ENCODE measurements around the gene LRRC47. TPM values are rescaled to one million over a fixed set of nuclear protein-coding genes. Genes with fewer than 3 reads are reported as not detected.
A peak's percentile ranks its signal among the peaks of the same experiment; 100 is the strongest.
"Not testable (repeated sequence)": the region's sequence is repeated elsewhere in the genome, so short reads cannot be mapped to it uniquely, and the experiment has no call there.

LRRC47 gene
- total and polyA plus RNA-seq, 5 donors = 23.3 to 60.3 (median 51.2) TPM

GRCh38 chr1:3814771-3815561 lies 18.7 kb upstream of the LRRC47 start:
- Histone ChIP-seq H3K27me3 (ENCODE audit: control insufficient read depth, insufficient read depth) (no peaks in the 10 kb centered on the region), H3K9me3 (ENCODE audit: control insufficient read depth, low read length) (no peaks in the 10 kb centered on the region), H3K4me3 (ENCODE audit: low read length) (no peak overlapping the region), H3K4me1 (ENCODE audit: control insufficient read depth, insufficient read depth, low read length) (no peaks in the 10 kb centered on the region), H3K27ac (ENCODE audit: low read length) (no peak overlapping the region)
- WGBS = 92% methylated on average over 42 of the region's 42 CpGs
- intact Hi-C loops (cut with DNase I) = no loop called here
- DNase-seq (no peak), ATAC-seq (no peak)

DNA sequence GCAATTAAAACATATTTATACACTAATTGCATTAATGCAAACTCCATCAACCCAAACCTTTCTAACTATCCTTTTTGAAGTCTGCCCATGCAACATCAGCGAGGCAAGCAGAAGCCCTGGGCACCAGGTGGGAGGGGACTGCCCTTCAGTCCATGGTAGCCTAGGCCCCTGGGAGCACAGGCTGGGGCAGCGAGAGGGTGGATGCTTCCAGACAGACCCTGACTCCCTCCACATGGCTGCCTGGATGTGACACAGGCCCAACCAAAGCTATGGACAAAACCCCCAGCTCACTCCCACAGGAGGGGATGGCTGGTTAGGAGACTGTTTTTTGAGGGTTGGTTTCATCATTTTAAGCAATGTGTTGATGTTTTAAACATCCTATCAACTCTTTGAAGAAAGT lies 17.8 kb upstream of the LRRC47 start:
- no peaks in the 10 kb centered on the region for H3K9me3 ChIP-seq (ENCODE audit: control insufficient read depth, low read length)
- no peak for DNase-seq
- H3K27me3 ChIP-seq (ENCODE audit: control insufficient read depth, insufficient read depth) = no peaks in the 10 kb centered on the region
- ATAC-seq = no peak
- H3K4me1 ChIP-seq (ENCODE audit: control insufficient read depth, insufficient read depth, low read length) = no peaks in the 10 kb centered on the region
- intact Hi-C loops (cut with DNase I) = no loop called here
- no peak overlapping the region for H3K27ac ChIP-seq (ENCODE audit: low read length)
- H3K4me3 ChIP-seq (ENCODE audit: low read length) = no peak overlapping the region
- 95% methylated on average over 2 of the region's 2 CpGs for WGBS

- intact Hi-C loops (cut with DNase I) = no loop called here
- DNase-seq (no peak), ATAC-seq (no peak)
- Histone ChIP-seq H3K27ac (ENCODE audit: low read length) (no peak overlapping the region), H3K27me3 (ENCODE audit: control insufficient read depth, insufficient read depth) (no peaks in the 10 kb centered on the region), H3K9me3 (ENCODE audit: control insufficient read depth, low read length) (no peaks in the 10 kb centered on the region), H3K4me3 (ENCODE audit: low read length) (no peak overlapping the region), H3K4me1 (ENCODE audit: control insufficient read depth, insufficient read depth, low read length) (no peaks in the 10 kb centered on the region)
- 53% methylated on average over 2 of the region's 2 CpGs for WGBS
These were observed 15.3 kb upstream of the LRRC47 start for GRCh38 chr1:3811595-3811911.

DNA sequence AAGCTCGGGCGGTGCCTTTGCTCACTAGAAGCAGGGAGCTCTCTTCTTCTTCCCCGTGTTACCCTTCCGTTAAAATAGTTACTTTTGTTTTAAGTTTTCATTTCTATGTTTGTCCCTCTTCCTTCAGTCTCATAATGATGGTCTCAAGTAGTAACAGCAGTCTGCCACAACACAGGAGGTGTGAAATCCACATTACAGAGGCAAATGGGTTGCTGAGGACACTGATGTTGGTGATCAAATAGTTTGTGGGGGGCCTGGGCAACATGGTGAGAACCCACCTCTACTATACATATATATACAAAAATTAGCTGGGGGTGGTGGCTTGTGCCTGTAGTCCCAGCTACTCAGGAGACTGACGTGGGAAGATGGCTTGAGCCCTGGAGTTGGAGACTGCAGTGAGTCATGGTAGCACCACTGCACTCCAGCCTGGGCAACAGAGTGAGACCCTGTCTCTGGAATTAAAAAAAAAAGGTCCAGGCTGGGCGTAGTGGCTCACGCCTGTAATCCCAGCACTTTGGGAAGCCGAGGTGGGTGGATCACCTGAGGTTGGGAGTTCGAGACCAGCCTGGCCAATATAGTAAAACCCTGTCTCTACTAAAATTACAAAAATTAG lies 14.0 kb upstream of the LRRC47 start:
- H3K27me3 ChIP-seq (ENCODE audit: control insufficient read depth, insufficient read depth); H3K4me1 ChIP-seq (ENCODE audit: control insufficient read depth, insufficient read depth, low read length); ATAC-seq; H3K9me3 ChIP-seq (ENCODE audit: control insufficient read depth, low read length); H3K27ac ChIP-seq (ENCODE audit: low read length); H3K4me3 ChIP-seq (ENCODE audit: low read length); DNase-seq; intact Hi-C loops (cut with DNase I): not testable (repeated sequence)
- 86% methylated on average over 9 of the region's 9 CpGs for WGBS

DNA sequence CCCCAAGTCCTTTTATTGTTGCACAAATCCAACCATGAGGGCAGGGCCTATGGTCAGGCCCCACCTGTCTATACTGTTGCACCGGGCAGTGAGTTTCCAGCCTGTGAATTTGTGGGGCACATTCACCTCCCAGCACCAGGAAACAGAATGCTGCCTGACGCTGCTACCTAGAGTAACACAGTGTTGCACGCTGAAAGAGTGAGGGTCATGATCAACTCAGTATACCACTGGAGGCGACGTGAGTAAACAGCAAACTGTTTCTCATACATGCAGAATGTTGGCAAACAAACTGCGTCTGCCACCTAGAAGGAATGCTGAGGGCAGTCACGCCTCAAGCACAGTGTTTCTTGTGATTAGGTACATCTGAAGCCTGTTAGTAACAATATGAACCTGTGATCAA lies 13.4 kb upstream of the LRRC47 start:
- intact Hi-C loops (cut with DNase I) = no loop called here

DNA sequence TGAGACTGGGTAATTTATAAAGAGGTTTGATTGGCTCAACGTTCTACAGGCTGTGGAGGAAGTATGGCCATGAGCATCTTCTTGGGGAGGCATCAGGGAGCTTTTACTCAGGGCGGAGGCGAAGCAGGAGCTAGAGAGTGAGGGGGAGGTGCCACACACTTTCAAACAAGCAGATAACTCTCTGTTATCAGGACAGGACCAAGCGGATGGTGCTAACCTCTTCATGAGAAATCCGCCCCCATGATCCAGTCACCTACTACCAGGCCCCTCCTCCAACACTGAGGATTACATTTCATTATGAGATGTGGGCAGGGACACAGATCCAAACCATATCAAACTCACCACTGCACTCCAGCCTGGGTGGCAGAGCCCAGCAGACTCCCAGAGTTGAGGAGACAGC lies 11.5 kb upstream of the LRRC47 start:
- ATAC-seq (no peak), DNase-seq (no peak)
- intact Hi-C loops (cut with DNase I) = no loop called here
- Histone ChIP-seq H3K4me3 (ENCODE audit: low read length) (no peak overlapping the region), H3K9me3 (ENCODE audit: control insufficient read depth, low read length) (no peaks in the 10 kb centered on the region), H3K4me1 (ENCODE audit: control insufficient read depth, insufficient read depth, low read length) (no peaks in the 10 kb centered on the region), H3K27me3 (ENCODE audit: control insufficient read depth, insufficient read depth) (no peaks in the 10 kb centered on the region), H3K27ac (ENCODE audit: low read length) (no peak overlapping the region)
- 76% methylated on average over 5 of the region's 5 CpGs for WGBS

More for the DNA sequence above, 13.4 kb upstream of the LRRC47 start:
- DNase-seq = no peak
- no peaks in the 10 kb centered on the region for H3K27me3 ChIP-seq (ENCODE audit: control insufficient read depth, insufficient read depth)
- no peaks in the 10 kb centered on the region for H3K9me3 ChIP-seq (ENCODE audit: control insufficient read depth, low read length)
- 67% methylated on average over 7 of the region's 7 CpGs for WGBS
- ATAC-seq = no peak
- H3K27ac ChIP-seq (ENCODE audit: low read length) = no peak overlapping the region
- no peaks in the 10 kb centered on the region for H3K4me1 ChIP-seq (ENCODE audit: control insufficient read depth, insufficient read depth, low read length)
- no peak overlapping the region for H3K4me3 ChIP-seq (ENCODE audit: low read length)

DNA sequence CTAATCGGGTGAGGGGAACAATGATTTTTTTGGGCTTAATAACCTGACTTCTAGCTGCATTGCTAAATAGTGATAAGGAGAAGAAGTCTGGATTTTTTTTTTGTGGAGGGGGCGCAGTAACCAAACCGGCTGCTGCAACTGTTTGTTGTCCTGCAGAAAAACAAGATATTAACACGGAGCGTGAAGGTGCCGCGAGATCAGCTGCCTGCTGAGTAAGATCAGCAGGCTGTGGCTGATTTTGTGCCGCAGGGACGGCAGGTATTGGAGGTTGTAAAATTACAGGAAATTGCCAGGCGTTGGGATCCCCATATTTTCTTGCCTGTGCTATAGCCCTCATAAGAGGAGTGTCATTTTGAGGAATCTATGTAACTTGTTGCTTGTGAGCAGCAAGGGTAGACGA lies 8.7 kb upstream of the LRRC47 start:
- H3K27ac ChIP-seq (ENCODE audit: low read length) = no peak overlapping the region
- H3K27me3 ChIP-seq (ENCODE audit: control insufficient read depth, insufficient read depth) = no peaks in the 10 kb centered on the region
- no peak for ATAC-seq
- no peaks in the 10 kb centered on the region for H3K4me1 ChIP-seq (ENCODE audit: control insufficient read depth, insufficient read depth, low read length)
- WGBS = 79% methylated on average over 11 of the region's 11 CpGs
- DNase-seq = no peak
- no peak overlapping the region for H3K4me3 ChIP-seq (ENCODE audit: low read length)
- H3K9me3 ChIP-seq (ENCODE audit: control insufficient read depth, low read length) = no peaks in the 10 kb centered on the region
- intact Hi-C loops (cut with DNase I) = no loop called here

GRCh38 chr1:3804627-3804944 lies 8.3 kb upstream of the LRRC47 start:
- H3K4me1 ChIP-seq (ENCODE audit: control insufficient read depth, insufficient read depth, low read length); H3K4me3 ChIP-seq (ENCODE audit: low read length); DNase-seq; H3K9me3 ChIP-seq (ENCODE audit: control insufficient read depth, low read length); intact Hi-C loops (cut with DNase I); H3K27me3 ChIP-seq (ENCODE audit: control insufficient read depth, insufficient read depth); H3K27ac ChIP-seq (ENCODE audit: low read length); ATAC-seq: not testable (repeated sequence)
- WGBS = 43% methylated on average over 7 of the region's 7 CpGs

DNA sequence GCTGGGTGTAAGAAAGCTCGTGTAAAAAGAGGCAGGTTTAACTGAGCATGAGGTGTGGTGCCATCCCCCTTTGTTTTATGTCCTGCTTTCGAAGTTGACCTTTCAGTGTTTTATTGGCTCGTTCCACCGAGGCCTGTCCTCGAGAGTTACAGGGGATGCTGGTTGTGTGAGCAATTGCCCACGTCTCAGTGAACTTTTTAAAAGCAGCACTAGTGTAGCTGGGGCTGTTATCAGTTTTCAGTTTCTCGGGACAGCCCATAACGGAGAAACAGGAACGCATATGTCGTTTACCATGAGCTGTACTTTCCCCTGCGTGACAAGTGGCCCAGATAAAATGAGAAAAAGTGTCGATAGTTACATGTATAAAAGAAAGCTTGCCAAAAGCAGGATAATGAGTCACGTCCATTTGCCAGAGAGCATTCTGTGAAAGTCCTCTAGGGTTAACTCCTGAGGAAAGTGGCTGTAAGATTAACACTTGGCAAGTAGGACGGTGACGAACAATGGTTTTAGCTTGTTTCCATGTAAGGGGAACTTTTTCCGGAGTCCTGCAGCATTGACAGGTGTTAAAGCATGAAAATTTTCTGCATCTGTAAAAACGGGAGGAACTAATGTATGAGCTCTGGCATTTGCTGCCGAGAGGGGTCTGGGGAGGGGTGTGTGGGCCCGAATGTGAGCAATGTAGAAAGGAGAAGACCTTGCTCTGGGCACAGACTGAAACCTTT lies 7.8 kb upstream of the LRRC47 start:
- WGBS = 39% methylated on average over 19 of the region's 19 CpGs
- no peak for ATAC-seq

DNA sequence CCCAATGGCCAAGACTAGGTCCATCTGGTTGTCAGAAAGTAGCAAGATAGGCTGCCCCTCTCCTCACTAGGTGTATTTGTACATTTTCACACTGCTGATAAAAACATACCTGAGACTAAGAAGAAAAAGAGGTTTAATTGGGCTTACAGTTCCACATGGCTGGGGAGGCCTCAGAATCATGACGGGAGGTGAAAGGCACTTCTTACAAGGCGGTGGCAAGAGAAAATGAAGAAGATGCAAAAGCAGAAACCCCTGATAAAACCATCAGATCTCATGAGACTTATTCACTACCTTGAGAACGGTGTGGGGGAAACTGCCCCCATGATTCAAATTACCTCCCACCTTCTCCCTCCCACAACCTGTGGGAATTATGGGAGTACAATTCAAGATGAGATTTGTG lies 4.5 kb upstream of the LRRC47 start:
- DNase-seq = not testable (repeated sequence)

More for the DNA sequence above, 7.8 kb upstream of the LRRC47 start:
- no peak overlapping the region for H3K4me3 ChIP-seq (ENCODE audit: low read length)
- H3K4me1 ChIP-seq (ENCODE audit: control insufficient read depth, insufficient read depth, low read length) = no peaks in the 10 kb centered on the region
- no peaks in the 10 kb centered on the region for H3K27me3 ChIP-seq (ENCODE audit: control insufficient read depth, insufficient read depth)
- DNase-seq = no peak
- no peaks in the 10 kb centered on the region for H3K9me3 ChIP-seq (ENCODE audit: control insufficient read depth, low read length)
- intact Hi-C loops (cut with DNase I) = no loop called here
- H3K27ac ChIP-seq (ENCODE audit: low read length) = no peak overlapping the region

DNA sequence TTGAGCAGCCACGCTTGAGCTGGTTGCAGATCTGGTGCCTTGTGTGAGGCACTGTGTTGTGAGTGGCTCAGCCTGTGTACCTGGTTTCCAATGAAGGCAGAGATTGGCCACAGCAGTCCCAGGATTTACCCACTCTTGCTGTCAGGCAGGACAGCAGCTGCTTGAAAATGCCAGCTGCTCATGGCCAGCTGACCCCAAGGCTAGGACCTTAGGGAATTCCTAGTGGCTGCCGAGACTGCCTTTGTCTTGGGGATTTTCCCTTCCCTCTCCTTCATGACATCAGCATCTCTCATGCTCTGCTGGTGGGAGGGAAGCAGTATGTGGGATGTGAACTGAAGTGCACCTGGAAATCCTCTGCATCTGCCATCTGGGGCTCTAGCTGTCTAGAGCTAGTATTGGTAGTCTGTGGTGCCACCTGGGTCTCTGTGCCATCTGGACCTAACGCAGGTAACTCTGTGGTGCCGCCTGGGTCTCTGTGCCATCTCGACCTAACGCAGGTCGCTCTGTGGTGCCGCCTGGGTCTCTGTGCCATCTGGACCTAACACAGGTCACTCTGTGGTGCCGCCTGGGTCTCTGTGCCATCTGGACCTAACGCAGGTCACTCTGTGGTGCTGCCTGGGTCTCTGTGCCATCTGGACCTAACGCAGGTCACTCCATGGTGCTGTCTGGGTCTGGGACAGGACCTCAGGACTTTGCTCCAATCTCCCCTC lies 3.8 kb upstream of the LRRC47 start:
- H3K4me1 ChIP-seq (ENCODE audit: control insufficient read depth, insufficient read depth, low read length) = no peaks in the 10 kb centered on the region
- no peak for ATAC-seq
- no peak overlapping the region for H3K27ac ChIP-seq (ENCODE audit: low read length)
- no peaks in the 10 kb centered on the region for H3K9me3 ChIP-seq (ENCODE audit: control insufficient read depth, low read length)
- WGBS = 81% methylated on average over 11 of the region's 11 CpGs
- H3K4me3 ChIP-seq (ENCODE audit: low read length) = no peak overlapping the region
- peak in 1 of 3 donors; percentile 25 for DNase-seq
- intact Hi-C loops (cut with DNase I) = no loop called here
- no peaks in the 10 kb centered on the region for H3K27me3 ChIP-seq (ENCODE audit: control insufficient read depth, insufficient read depth)

More for the DNA sequence above, 4.5 kb upstream of the LRRC47 start:
- intact Hi-C loops (cut with DNase I); H3K27ac ChIP-seq (ENCODE audit: low read length); H3K27me3 ChIP-seq (ENCODE audit: control insufficient read depth, insufficient read depth); ATAC-seq; H3K9me3 ChIP-seq (ENCODE audit: control insufficient read depth, low read length); H3K4me1 ChIP-seq (ENCODE audit: control insufficient read depth, insufficient read depth, low read length); H3K4me3 ChIP-seq (ENCODE audit: low read length): not testable (repeated sequence)
- 81% methylated on average over 3 of the region's 3 CpGs for WGBS

Measured in right cardiac atrium (tissue), 5 donors.